Measurements from ENCODE around the gene SLC6A4.

The SLC6A4 gene

Small RNAs within 50 kb of the gene (small RNA-seq; reads per million reads assigned to genes)
- gene RF00154 (ENCODE audit: insufficient read depth): 116 reads per million, percentile 96 among the genes with 10 or more reads in this experiment

Data from mesendoderm (in vitro differentiated cells).